HCT116 (cell line): Measurements from ENCODE around the gene DOCK9. TPM values are rescaled to one million over a fixed set of nuclear protein-coding genes. Genes with fewer than 3 reads are reported as not detected.

ENCODE experiments used
- ATAC-seq: fragments of 200-7000 bp; cut with Tn5 transposase; 2 replicates; pipeline ENCODE4 v1.9.1; 2020; ENCODE audit warnings: mild to moderate bottlenecking, moderate library complexity
- BruUV-seq: library from RNA; stranded (reverse); fragments of 400-500 nt; replicated peaks from 2 replicates; lab custom pipeline; 2021; lab: Mats Ljungman, UMichigan
- CTCF ChIA-PET: fragments of 300-600 bp; sonication (Branson Sonifier 250); formaldehyde crosslinking; loops from one replicate; lab custom pipeline; 2021; ENCODE audit warnings: antibody characterized with exemption; lab: Charles Lee
- POLR2A ChIA-PET: fragments of 300-600, 350-600 bp; sonication (Branson Sonifier 250); formaldehyde crosslinking; loops from one replicate; lab custom pipeline; 2021; ENCODE audit warnings: antibody characterized with exemption; lab: Charles Lee
- RAD21 ChIA-PET, 2 experiments: fragments of 300-600 bp; sonication (Branson Sonifier 250); formaldehyde crosslinking; loops; one replicate each; lab custom pipeline; 2023; ENCODE audit warnings: low total read pairs in 2 of 2; ENCODE audit not compliant: uncharacterized antibody in 2 of 2, unreplicated experiment in 2 of 2, low non-redundant PET in 1 of 2; lab: Charles Lee
- DNase-seq: peaks from one replicate; pipeline ENCODE4 v3.0.0-alpha.2; 2010; ENCODE audit warnings: low read depth, low spot score
- H2AFZ ChIP-seq: fragments of 200-600 bp; shearing (Covaris generic), sonication (generic); 2 replicates; pipeline ENCODE4 v1.6.1; 2017; ENCODE audit warnings: low read depth, mixed run types, mixed read lengths, antibody characterized with exemption, low read length; ENCODE audit not compliant: poor library complexity, severe bottlenecking
- H3K27ac ChIP-seq: 2 replicates; pipeline ENCODE4 v1.5.1; 2012; ENCODE audit warnings: low read depth, low read length
- H3K27me3 ChIP-seq: fragments of 200-600 bp; sonication (generic); 2 replicates; pipeline ENCODE4 v1.6.1; 2016; ENCODE audit warnings: mixed run types, low read length, mixed read lengths; ENCODE audit not compliant: insufficient read depth
- H3K36me3 ChIP-seq, 2 experiments: fragments of 200-500 bp in 1 of 2; fragments of 200-600 bp in 1 of 2; sonication (Bioruptor generic) in 1 of 2; sonication (generic) in 1 of 2; 2 replicates each; pipeline versions ENCODE4 v1.5.1 to v1.6.1; 2014 to 2016; ENCODE audit warnings: low read length in 2 of 2, inconsistent platforms in 1 of 2, mixed read lengths in 1 of 2, mixed run types in 1 of 2; ENCODE audit not compliant: insufficient read depth in 2 of 2, control insufficient read depth in 1 of 2
- H3K4me1 ChIP-seq, 2 experiments: fragments of 200-600 bp in 1 of 2; sonication (generic) in 1 of 2; 2 replicates each; pipeline versions ENCODE4 v1.5.1 to v1.6.1; 2012 to 2017; ENCODE audit warnings: low read length in 2 of 2, inconsistent platforms in 1 of 2, mild to moderate bottlenecking in 1 of 2, mixed read lengths in 1 of 2, mixed run types in 1 of 2, moderate library complexity in 1 of 2; ENCODE audit not compliant: insufficient read depth in 2 of 2, control insufficient read depth in 1 of 2
- H3K4me2 ChIP-seq: fragments of 200-600 bp; sonication (generic); 2 replicates; pipeline ENCODE4 v1.6.1; 2017; ENCODE audit warnings: mixed run types, low read length, mixed read lengths
- H3K4me3 ChIP-seq, 2 experiments: fragments of 200-600 bp in 1 of 2; sonication (generic) in 1 of 2; replicated peaks in 1 of 2; 2 replicates each; pipeline ENCODE4 v1.5.1; 2011 to 2016; ENCODE audit warnings: low read length in 2 of 2, control low read depth in 1 of 2, low read depth in 1 of 2, mild to moderate bottlenecking in 1 of 2, mixed read lengths in 1 of 2, mixed run types in 1 of 2
- H3K79me2 ChIP-seq: fragments of 200-600 bp; sonication (generic); 2 replicates; pipeline ENCODE4 v1.6.1; 2017; ENCODE audit warnings: mild to moderate bottlenecking, mixed run types, low read length, moderate library complexity, mixed read lengths; ENCODE audit not compliant: insufficient read depth
- H3K9ac ChIP-seq: fragments of 200-600 bp; sonication (generic); 2 replicates; pipeline ENCODE4 v1.6.1; 2016; ENCODE audit warnings: low read length, mixed read lengths
- H3K9me2 ChIP-seq: fragments of 200-600 bp; sonication (generic), shearing (Covaris generic); 2 replicates; pipeline ENCODE4 v1.6.1; 2017; ENCODE audit warnings: mixed run types, mild to moderate bottlenecking, moderate library complexity; ENCODE audit not compliant: insufficient read depth
- H3K9me3 ChIP-seq, 2 experiments: fragments of 200-500 bp in 1 of 2; fragments of 200-600 bp in 1 of 2; sonication (Bioruptor generic) in 1 of 2; sonication (generic) in 1 of 2; 2 replicates each; pipeline ENCODE4 v1.6.1; 2014 to 2017; ENCODE audit warnings: low read length in 2 of 2, mixed read lengths in 2 of 2, inconsistent platforms in 1 of 2, low read depth in 1 of 2, mild to moderate bottlenecking in 1 of 2, mixed run types in 1 of 2, moderate library complexity in 1 of 2; ENCODE audit not compliant: control insufficient read depth in 1 of 2, insufficient read depth in 1 of 2
- H4K20me1 ChIP-seq: fragments of 200-600 bp; sonication (generic), shearing (Covaris generic); 2 replicates; pipeline ENCODE4 v1.6.1; 2017; ENCODE audit warnings: mixed run types, mild to moderate bottlenecking, moderate library complexity; ENCODE audit not compliant: insufficient read depth
- CEBPB ChIP-seq: IDR thresholded peaks from 2 replicates; pipeline ENCODE4 v1.6.1; 2012; ENCODE audit warnings: low read depth
- EGR1 ChIP-seq: IDR thresholded peaks from 2 replicates; pipeline ENCODE4 v1.6.1; 2012; ENCODE audit warnings: low read depth
- ELF1 ChIP-seq: IDR thresholded peaks from 2 replicates; pipeline ENCODE4 v1.6.1; 2012; ENCODE audit warnings: low read depth, borderline replicate concordance
- FOSL1 ChIP-seq: IDR thresholded peaks from 2 replicates; pipeline ENCODE4 v1.6.1; 2012; ENCODE audit warnings: low read depth
- JUND ChIP-seq: IDR thresholded peaks from 2 replicates; pipeline ENCODE4 v1.6.1; 2012
- REST ChIP-seq: IDR thresholded peaks from 2 replicates; pipeline ENCODE4 v1.6.1; 2012; ENCODE audit warnings: low read depth
- SRF ChIP-seq: IDR thresholded peaks from 2 replicates; pipeline ENCODE4 v1.6.1; 2012; ENCODE audit warnings: low read depth
- ZNF274 ChIP-seq: fragments of 200-500 bp; sonication (Bioruptor generic); IDR thresholded peaks from 2 replicates; pipeline ENCODE4 v1.6.1; 2014; ENCODE audit warnings: mild to moderate bottlenecking, low read depth, low read length, inconsistent platforms
- intact Hi-C: fragments of 100-400 bp; cut with micrococcal nuclease; formaldehyde crosslinking; loops from 2 replicates; pipeline ENCODE4 v1.10.0; 2022
- total RNA-seq: library from RNA; stranded (reverse); gene quantifications from one replicate; pipeline ENCODE4 v1.2.1, GENCODE V29; 2021; ENCODE audit not compliant: unreplicated experiment

DOCK9 gene
- total RNA-seq, 1 experiment from 2014 or later = 58.8 TPM

GRCh38 chr13:98796191-98796590, 181.7 kb downstream of the DOCK9 start:
- no peaks in the 10 kb centered on the region for H4K20me1 ChIP-seq
- H2AFZ ChIP-seq = no peak overlapping the region
- H3K27me3 ChIP-seq = no peaks in the 10 kb centered on the region
- H3K4me3 ChIP-seq = no peak overlapping the region
- ATAC-seq (no peak), DNase-seq (no peak)
- no peak overlapping the region for H3K9ac ChIP-seq
- ChIA-PET CTCF (no interaction called here), POLR2A (no interaction called here), RAD21 (no interaction called here)
- intact Hi-C loops = no loop called here
- H3K79me2 ChIP-seq = no peaks in the 10 kb centered on the region
- BruUV-seq = no TSS peak
- H3K27ac ChIP-seq = no peak overlapping the region
- peaks cover 0 to 4% of the 10 kb centered on the region in 2 experiments; a peak in 2 of 4 replicates for H3K36me3 ChIP-seq
- H3K4me2 ChIP-seq = no peak overlapping the region
- TF ChIP-seq ELF1 = no peak
- TF ChIP-seq REST = no peak
- no peak for TF ChIP-seq CEBPB
- TF ChIP-seq EGR1 = no peak
- no peak for TF ChIP-seq ZNF274
- no peak for TF ChIP-seq SRF
- TF ChIP-seq JUND = no peak
- H3K9me2 ChIP-seq = no peaks in the 10 kb centered on the region
- no peaks in the 10 kb centered on the region for H3K9me3 ChIP-seq
- H3K4me1 ChIP-seq = no peaks in the 10 kb centered on the region

GRCh38 chr13:98795220-98795619, 182.6 kb downstream of the DOCK9 start:
- no peaks in the 10 kb centered on the region for H3K9me3 ChIP-seq
- no peak overlapping the region for H2AFZ ChIP-seq
- no peak overlapping the region for H3K9ac ChIP-seq
- H4K20me1 ChIP-seq = no peaks in the 10 kb centered on the region
- H3K4me3 ChIP-seq = no peak overlapping the region
- ATAC-seq (no peak), DNase-seq (no peak)
- POLR2A ChIA-PET = no interaction called here
- H3K4me2 ChIP-seq = no peak overlapping the region
- no peaks in the 10 kb centered on the region for H3K4me1 ChIP-seq
- no peak for TF ChIP-seq FOSL1
- no peak overlapping the region for H3K27ac ChIP-seq
- no TSS peak for BruUV-seq
- H3K79me2 ChIP-seq = no peaks in the 10 kb centered on the region
- H3K36me3 ChIP-seq = peaks cover 0 to 4% of the 10 kb centered on the region in 2 experiments; a peak in 2 of 4 replicates
- no peaks in the 10 kb centered on the region for H3K27me3 ChIP-seq
- CTCF ChIA-PET = no interaction called here
- RAD21 ChIA-PET = no interaction called here
- no peaks in the 10 kb centered on the region for H3K9me2 ChIP-seq
- intact Hi-C loops = no loop called here
